Mammary epithelial cell (primary cell): ENCODE results near the gene NID2.

ENCODE experiments used
- EZH2 ChIP-seq: IDR thresholded peaks from 2 replicates; pipeline ENCODE4 v1.6.1; 2012; ENCODE audit warnings: low read length, inconsistent platforms, borderline replicate concordance
- TF ChIP-seq, protein P1 (sequence below), 2 donors: IDR thresholded peaks in 1 of 2; conservative IDR thresholded peaks in 1 of 2; 2 replicates each; pipeline ENCODE4 v1.5.1; 2011 to 2012; ENCODE audit warnings: inconsistent platforms in 2 of 2, low read length in 2 of 2, mild to moderate bottlenecking in 2 of 2, control low read depth in 1 of 2, low read depth in 1 of 2; ENCODE audit not compliant: insufficient read depth in 1 of 2; ENCODE audit errors: extremely low read depth in 1 of 2

GRCh38 chr14:52007637-52008036 is 61.2 kb downstream of the NID2 start:
- TF ChIP-seq, protein P1, sequence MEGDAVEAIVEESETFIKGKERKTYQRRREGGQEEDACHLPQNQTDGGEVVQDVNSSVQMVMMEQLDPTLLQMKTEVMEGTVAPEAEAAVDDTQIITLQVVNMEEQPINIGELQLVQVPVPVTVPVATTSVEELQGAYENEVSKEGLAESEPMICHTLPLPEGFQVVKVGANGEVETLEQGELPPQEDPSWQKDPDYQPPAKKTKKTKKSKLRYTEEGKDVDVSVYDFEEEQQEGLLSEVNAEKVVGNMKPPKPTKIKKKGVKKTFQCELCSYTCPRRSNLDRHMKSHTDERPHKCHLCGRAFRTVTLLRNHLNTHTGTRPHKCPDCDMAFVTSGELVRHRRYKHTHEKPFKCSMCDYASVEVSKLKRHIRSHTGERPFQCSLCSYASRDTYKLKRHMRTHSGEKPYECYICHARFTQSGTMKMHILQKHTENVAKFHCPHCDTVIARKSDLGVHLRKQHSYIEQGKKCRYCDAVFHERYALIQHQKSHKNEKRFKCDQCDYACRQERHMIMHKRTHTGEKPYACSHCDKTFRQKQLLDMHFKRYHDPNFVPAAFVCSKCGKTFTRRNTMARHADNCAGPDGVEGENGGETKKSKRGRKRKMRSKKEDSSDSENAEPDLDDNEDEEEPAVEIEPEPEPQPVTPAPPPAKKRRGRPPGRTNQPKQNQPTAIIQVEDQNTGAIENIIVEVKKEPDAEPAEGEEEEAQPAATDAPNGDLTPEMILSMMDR (conservative IDR thresholded peaks at IDR 0.05 in 1 of 2, IDR thresholded peaks at IDR 0.05 in 1 of 2; ENCODE audit: extremely low read depth in 1 of 2, insufficient read depth in 1 of 2, low read depth in 1 of 2, low read length in 2 of 2) = no peak
- no peak for TF ChIP-seq EZH2
